HepG2 (cell line): ENCODE results near the gene DUS2. TPM values are rescaled to one million over a fixed set of nuclear protein-coding genes. Genes with fewer than 3 reads are reported as not detected.
A peak's percentile ranks its signal among the peaks of the same experiment; 100 is the strongest.

ENCODE experiments used
- ATAC-seq: fragments of 200-7000 bp; cut with Tn5 transposase; 3 replicates; pipeline ENCODE4 v1.9.1; 2020; ENCODE audit warnings: mild to moderate bottlenecking, moderate library complexity
- BruUV-seq: library from RNA; stranded (reverse); fragments of 400-500 nt; replicated peaks from 2 replicates; lab custom pipeline; 2021; lab: Mats Ljungman, UMichigan
- CTCF ChIA-PET: fragments of 300-600 bp; formaldehyde crosslinking; extraction: SDS; loops from one replicate; lab custom pipeline; 2021; ENCODE audit warnings: low total read pairs, inconsistent platforms, low intra/inter-chr PET ratio; lab: Yijun Ruan, JAX
- POLR2A ChIA-PET: fragments of 350-600 bp; sonication (Branson Sonifier 250); formaldehyde crosslinking; loops from one replicate; lab custom pipeline; 2020; ENCODE audit warnings: antibody characterized with exemption, inconsistent platforms; lab: Yijun Ruan, JAX
- DNase-seq: peaks from one replicate; pipeline ENCODE4 v3.0.0-alpha.2; 2015; ENCODE audit warnings: low spot score
- FAIRE-seq: peaks from 3 replicates; lab custom pipeline; 2011; peaks lifted over from hg19 to GRCh38; lab: Jason Lieb, UNC
- H2AFZ ChIP-seq: one replicate; pipeline ENCODE4 v1.6.1; 2011; ENCODE audit warnings: low read length, inconsistent platforms
- H3K27ac ChIP-seq: fragments of 300-600 bp; 3 replicates; pipeline ENCODE4 v1.8.0; 2011; ENCODE audit warnings: mixed run types, mild to moderate bottlenecking, mixed read lengths, low read length, inconsistent platforms; ENCODE audit not compliant: insufficient read depth; ENCODE audit errors: extremely low read length
- H3K27me3 ChIP-seq, 2 experiments: fragments of 200-600 bp in 1 of 2; 2 replicates in 1 of 2; 3 replicates in 1 of 2; pipeline versions ENCODE4 v1.6.0 to v1.8.0; 2011; ENCODE audit warnings: low read length in 2 of 2, mild to moderate bottlenecking in 2 of 2, moderate library complexity in 2 of 2, inconsistent platforms in 1 of 2; ENCODE audit not compliant: insufficient read depth in 2 of 2, control insufficient read depth in 1 of 2
- H3K36me3 ChIP-seq, 2 experiments: fragments of 200-600 bp in 1 of 2; replicated peaks in 1 of 2; 2 replicates in 1 of 2; 3 replicates in 1 of 2; pipeline versions ENCODE4 v1.5.1 to v1.8.0; 2011; ENCODE audit warnings: low read length in 2 of 2, inconsistent platforms in 1 of 2; ENCODE audit not compliant: insufficient read depth in 2 of 2, control insufficient read depth in 1 of 2
- H3K4me1 ChIP-seq: 2 replicates; pipeline ENCODE4 v1.5.1; 2012; ENCODE audit warnings: low read length, inconsistent platforms; ENCODE audit not compliant: insufficient read depth
- H3K4me2 ChIP-seq: 2 replicates; pipeline ENCODE4 v1.6.0; 2011; ENCODE audit warnings: low read depth, low read length, inconsistent platforms
- H3K4me3 ChIP-seq, 3 experiments: fragments of 200-600 bp in 1 of 3; sonication (generic), shearing (Covaris generic) in 1 of 3; replicated peaks in 1 of 3; 2 replicates each; pipeline ENCODE4 v1.5.1; 2011 to 2016; ENCODE audit warnings: low read length in 3 of 3, inconsistent platforms in 2 of 3, low read depth in 2 of 3, mild to moderate bottlenecking in 2 of 3, control low read depth in 1 of 3, mixed read lengths in 1 of 3; ENCODE audit not compliant: insufficient read depth in 1 of 3
- H3K79me2 ChIP-seq: one replicate; pipeline ENCODE4 v1.6.1; 2011; ENCODE audit warnings: low read length, inconsistent platforms; ENCODE audit not compliant: insufficient read depth
- H3K9ac ChIP-seq: 2 replicates; pipeline ENCODE4 v1.6.0; 2011; ENCODE audit warnings: mild to moderate bottlenecking, low read depth, low read length, inconsistent platforms; ENCODE audit not compliant: insufficient read depth
- H3K9me3 ChIP-seq: 2 replicates; pipeline ENCODE4 v1.5.1; 2012; ENCODE audit warnings: mild to moderate bottlenecking, low read length
- H4K20me1 ChIP-seq: 2 replicates; pipeline ENCODE4 v1.6.0; 2011; ENCODE audit warnings: inconsistent platforms, mild to moderate bottlenecking, low read length, moderate library complexity; ENCODE audit not compliant: insufficient read depth
- FIP1L1 ChIP-seq: fragments of 200-400 bp; formaldehyde crosslinking; IDR thresholded peaks from 2 replicates; pipeline ENCODE4 v1.6.1; 2018; ENCODE audit warnings: low read depth, mild to moderate bottlenecking, low read length, moderate library complexity, borderline replicate concordance; ENCODE audit not compliant: insufficient read depth
- GPN1 ChIP-seq: sonication (generic); formaldehyde crosslinking; IDR thresholded peaks from 2 replicates; pipeline ENCODE4 v1.5.1; 2020; ENCODE audit warnings: missing genetic modification reagents, borderline replicate concordance
- HNF1B ChIP-seq: sonication (generic); formaldehyde crosslinking; IDR thresholded peaks from 2 replicates; pipeline ENCODE4 v1.5.1; 2020; ENCODE audit warnings: mild to moderate bottlenecking, moderate library complexity, missing genetic modification reagents
- JUND ChIP-seq: sonication (generic); formaldehyde crosslinking; IDR thresholded peaks from 2 replicates; pipeline ENCODE4 v1.8.0; 2022; ENCODE audit warnings: mild to moderate bottlenecking, missing genetic modification reagents
- LCORL ChIP-seq, 2 experiments: fragments of 450-650 bp in 1 of 2; sonication (generic) in 1 of 2; formaldehyde crosslinking in 1 of 2; IDR thresholded peaks; 2 replicates each; pipeline versions ENCODE4 v1.5.0 to v1.6.1; 2017 to 2020; ENCODE audit warnings: antibody characterized with exemption in 1 of 2, missing genetic modification reagents in 1 of 2
- NFATC3 ChIP-seq: sonication (generic); formaldehyde crosslinking; IDR thresholded peaks from 2 replicates; pipeline ENCODE4 v1.5.1; 2020; ENCODE audit warnings: mild to moderate bottlenecking, missing genetic modification reagents
- NR2C2 ChIP-seq: sonication (generic); formaldehyde crosslinking; IDR thresholded peaks from 2 replicates; pipeline ENCODE4 v1.4.0; 2020; ENCODE audit warnings: missing genetic modification reagents, mild to moderate bottlenecking, moderate library complexity, borderline replicate concordance
- PREB ChIP-seq: sonication (generic); formaldehyde crosslinking; IDR thresholded peaks from 2 replicates; pipeline ENCODE4 v1.4.0; 2020; ENCODE audit warnings: missing genetic modification reagents
- REPIN1 ChIP-seq: sonication (generic); formaldehyde crosslinking; IDR thresholded peaks from 2 replicates; pipeline ENCODE4 v1.8.0; 2022; ENCODE audit warnings: missing genetic modification reagents, low read depth, mild to moderate bottlenecking, borderline replicate concordance
- TEAD3 ChIP-seq: optimal IDR thresholded peaks from 2 replicates; pipeline ENCODE3; 2016; ENCODE audit warnings: borderline replicate concordance
- TGIF2 ChIP-seq: IDR thresholded peaks from 2 replicates; pipeline ENCODE4 v1.6.1; 2016; ENCODE audit warnings: control low read depth, missing compliant biosample characterization
- ZFX ChIP-seq: sonication (generic); formaldehyde crosslinking; IDR thresholded peaks from 2 replicates; pipeline ENCODE4 v1.4.0; 2020; ENCODE audit warnings: mild to moderate bottlenecking, low read depth, missing genetic modification reagents, moderate library complexity
- ZFYVE20 ChIP-seq: sonication (generic); formaldehyde crosslinking; IDR thresholded peaks from 2 replicates; pipeline ENCODE4 v1.8.0; 2023; ENCODE audit warnings: low read depth, mild to moderate bottlenecking, moderate library complexity, missing genetic modification reagents, borderline replicate concordance
- ZNF205 ChIP-seq: IDR thresholded peaks from 2 replicates; pipeline ENCODE4 v1.6.1; 2018; ENCODE audit warnings: missing biosample characterization, missing genetic modification reagents
- ZNF747 ChIP-seq: sonication (generic); formaldehyde crosslinking; IDR thresholded peaks from 2 replicates; pipeline ENCODE4 v1.8.1; 2023; ENCODE audit warnings: missing genetic modification reagents, mild to moderate bottlenecking, borderline replicate concordance
- ZNF761 ChIP-seq: sonication (generic); formaldehyde crosslinking; conservative IDR thresholded peaks from 2 replicates; pipeline ENCODE4 v1.4.0; 2020; ENCODE audit warnings: mild to moderate bottlenecking, missing genetic modification reagents
- ZSCAN20 ChIP-seq: sonication (generic); formaldehyde crosslinking; IDR thresholded peaks from 2 replicates; pipeline ENCODE4 v1.4.0; 2020; ENCODE audit warnings: missing genetic modification reagents, mild to moderate bottlenecking, borderline replicate concordance
- WGBS: methylation state at CpG from one replicate; pipeline ENCODE4 v1.1.6; 2017; ENCODE audit warnings: low lambda C conversion rate; 5-methylcytosine and 5-hydroxymethylcytosine counted together
- in situ Hi-C: cut with HindIII; loops from 2 replicates; pipeline ENCODE4 v1.10.0; 2017; ENCODE audit warnings: low pct_unique_long_range_greater_than_20kb; ENCODE audit not compliant: extremely low pct_ligation_motif_present
- intact Hi-C: fragments of 100-400 bp; cut with micrococcal nuclease; formaldehyde crosslinking; loops from one replicate; pipeline ENCODE4 v1.10.0; 2022; ENCODE audit not compliant: unreplicated experiment
- polyA plus RNA-seq, 8 experiments: library from polyadenylated mRNA; depleted of rRNA in 3 of 8; stranded (reverse) in 7 of 8; unstranded in 1 of 8; fragments of >200 nt; fragmentation: Illumina TruSeq in 4 of 8; extraction: Trizol in 4 of 8; gene quantifications; 2 replicates each; pipeline versions ENCODE4 v1.2.1 to v1.2.3, GENCODE V29; 2011 to 2016; ENCODE audit warnings: low read depth in 4 of 8, missing spikeins in 1 of 8, mixed read lengths in 1 of 8; ENCODE audit not compliant: insufficient read depth in 1 of 8
- total RNA-seq, 5 experiments: library from RNA; depleted of rRNA; stranded (reverse); fragments of >200 nt; fragmentation: Illumina TruSeq; extraction: Trizol; gene quantifications; 2 replicates each; pipeline ENCODE4 v1.2.3, GENCODE V29; 2016; ENCODE audit warnings: low read depth in 1 of 5
- TF ChIP-seq, protein P1 (sequence below): sonication (generic); formaldehyde crosslinking; IDR thresholded peaks from 2 replicates; pipeline ENCODE4 v1.9.0; 2022; ENCODE audit warnings: missing genetic modification reagents, mild to moderate bottlenecking, borderline replicate concordance

Gene DUS2
- total and polyA plus RNA-seq, 2 of the 13 experiments (the other 11 are each of a cell fraction or from before 2014, with no cell fraction given) = 17.8 to 25.1 TPM

DNA sequence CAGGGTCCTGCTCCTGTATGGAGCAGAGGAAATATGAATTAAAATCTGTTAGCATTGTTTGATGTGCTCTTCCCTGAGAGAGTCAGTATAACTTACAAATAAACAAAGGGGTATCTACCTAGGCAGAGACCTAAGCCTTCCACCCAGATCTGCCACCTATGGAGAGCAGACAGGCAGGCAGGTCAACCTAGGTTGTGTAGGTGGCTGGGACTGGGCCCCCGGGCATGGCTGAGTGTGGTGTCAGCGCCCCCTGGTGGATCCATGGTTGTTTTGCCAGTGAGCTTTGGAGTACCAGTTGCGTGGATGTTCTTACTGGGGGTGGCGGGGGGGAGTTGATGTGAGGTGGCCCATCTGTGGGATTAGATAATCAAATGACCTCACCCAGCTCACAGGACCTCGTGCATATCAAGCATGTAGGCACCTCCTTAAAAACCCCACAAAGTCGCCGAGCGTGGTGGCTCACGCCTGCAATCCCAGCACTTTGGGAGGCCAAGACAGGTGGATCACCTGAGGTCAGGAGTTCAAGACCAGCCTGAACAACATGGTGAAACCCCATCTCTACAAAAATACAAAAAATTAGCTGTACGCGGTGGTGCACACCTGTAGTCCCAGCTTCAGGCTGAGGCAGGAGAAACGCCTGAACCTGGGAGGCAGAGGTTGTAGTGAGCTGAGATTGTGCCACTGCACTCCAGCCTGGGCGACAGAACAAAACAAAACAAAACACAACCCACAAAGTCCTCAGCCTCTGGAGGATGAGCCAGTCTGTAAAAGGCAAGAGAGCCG, 17.6 kb downstream of the DUS2 start:
- H3K79me2 ChIP-seq = no peaks in the 10 kb centered on the region
- peaks cover 5% of the 10 kb centered on the region; the same call in 1 of the 2 replicates for H3K4me1 ChIP-seq
- 77% methylated on average over 14 of the region's 14 CpGs for WGBS
- no TSS peak for BruUV-seq
- DNase-seq (peak; percentile 82), FAIRE-seq (peak; percentile 90), ATAC-seq (peak; percentile 99)
- in situ Hi-C loops (loop anchor here (5.0 to 10.0 kb wide), 4 partner anchors 48 to 226 kb away; partner anchors contain the start of genes LCAT and NRN1L), intact Hi-C loops (loop anchor here (1.0 to 5.0 kb wide), 4 partner anchors 47 to 158 kb away; partner anchors contain the start of gene NRN1L)
- no peak overlapping the region for H3K9ac ChIP-seq
- no peak overlapping the region for H3K4me3 ChIP-seq
- no peaks in the 10 kb centered on the region for H3K9me3 ChIP-seq
- POLR2A ChIA-PET = interaction anchor here (0.6 to 2.0 kb wide), 10 partner anchors 18 to 224 kb away, joined by 3 to 7 read pairs (median 4); partner anchors contain the start of genes DDX28 and DUS2
- H2AFZ ChIP-seq = no peak overlapping the region
- H3K4me2 ChIP-seq = no peak overlapping the region
- no peaks in the 10 kb centered on the region for H4K20me1 ChIP-seq
- H3K27me3 ChIP-seq = no peaks in the 10 kb centered on the region
- no peak overlapping the region for H3K27ac ChIP-seq
- H3K36me3 ChIP-seq = peaks cover 1 to 28% of the 10 kb centered on the region in 2 experiments; a peak in 3 of 5 replicates
- CTCF ChIA-PET = interaction anchor here (0.6 to 2.5 kb wide), 7 partner anchors 48 to 224 kb away, joined by 3 to 46 read pairs (median 5); partner anchors contain the start of genes LCAT and NRN1L
- TF ChIP-seq, protein P1, sequence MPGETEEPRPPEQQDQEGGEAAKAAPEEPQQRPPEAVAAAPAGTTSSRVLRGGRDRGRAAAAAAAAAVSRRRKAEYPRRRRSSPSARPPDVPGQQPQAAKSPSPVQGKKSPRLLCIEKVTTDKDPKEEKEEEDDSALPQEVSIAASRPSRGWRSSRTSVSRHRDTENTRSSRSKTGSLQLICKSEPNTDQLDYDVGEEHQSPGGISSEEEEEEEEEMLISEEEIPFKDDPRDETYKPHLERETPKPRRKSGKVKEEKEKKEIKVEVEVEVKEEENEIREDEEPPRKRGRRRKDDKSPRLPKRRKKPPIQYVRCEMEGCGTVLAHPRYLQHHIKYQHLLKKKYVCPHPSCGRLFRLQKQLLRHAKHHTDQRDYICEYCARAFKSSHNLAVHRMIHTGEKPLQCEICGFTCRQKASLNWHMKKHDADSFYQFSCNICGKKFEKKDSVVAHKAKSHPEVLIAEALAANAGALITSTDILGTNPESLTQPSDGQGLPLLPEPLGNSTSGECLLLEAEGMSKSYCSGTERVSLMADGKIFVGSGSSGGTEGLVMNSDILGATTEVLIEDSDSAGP = peak; percentile 55; the same call in 1 of the 2 replicates
- no peak for TF ChIP-seq GPN1
- no peak for TF ChIP-seq JUND (CRISPR knock-in tag)
- TF ChIP-seq ZFX (CRISPR knock-in tag) = peak; percentile 59; the same call in 1 of the 2 replicates
- TF ChIP-seq TGIF2 = peak; percentile 53; the same call in 1 of the 2 replicates
- peak; percentile 59; the same call in 1 of the 2 replicates for TF ChIP-seq ZNF747 (CRISPR knock-in tag)
- TF ChIP-seq REPIN1 (CRISPR knock-in tag) = peak; percentile 79
- TF ChIP-seq TEAD3 = peak; percentile 37
- no peak for TF ChIP-seq FIP1L1
- TF ChIP-seq ZNF205 (CRISPR knock-in tag) = 0 out of 2 replicates have a peak, but pooled peaks have one; percentile 26
- TF ChIP-seq NFATC3 (CRISPR knock-in tag) = no peak
- TF ChIP-seq ZSCAN20 (CRISPR knock-in tag) = no peak
- peak; percentile 34; the same call in 1 of the 2 replicates for TF ChIP-seq NR2C2 (CRISPR knock-in tag)
- TF ChIP-seq LCORL (IDR thresholded peaks at IDR 0.05) = no peak
- TF ChIP-seq LCORL (CRISPR knock-in tag; IDR thresholded peaks at IDR 0.05) = peak; percentile 49; the same call in 1 of the 2 replicates
- peak; percentile 85 for TF ChIP-seq HNF1B (CRISPR knock-in tag)
- no peak for TF ChIP-seq PREB (CRISPR knock-in tag)
- 0 out of 2 replicates have a peak, but pooled peaks have one; percentile 48 for TF ChIP-seq ZNF761 (CRISPR knock-in tag)
- TF ChIP-seq ZFYVE20 (CRISPR knock-in tag) = no peak
